Stomach (tissue), 9 donors: ENCODE results near the gene LDLRAD3. TPM values are rescaled to one million over a fixed set of nuclear protein-coding genes. Genes with fewer than 3 reads are reported as not detected.

Source experiments
- DNase-seq, 2 donors: peaks; one replicate each; pipeline versions ENCODE4 v3.0.0 to v3.0.0-alpha.2; 2013 to 2019
- H3K27ac ChIP-seq, 5 donors: fragments of 200-600 bp in 4 of 5; sonication (generic) in 4 of 5; one replicate each; pipeline ENCODE4 v1.5.1; 2013 to 2019; ENCODE audit warnings: mild to moderate bottlenecking in 1 of 5, moderate library complexity in 1 of 5
- H3K27me3 ChIP-seq, 3 donors: fragments of 200-600 bp; sonication (generic); one replicate each; pipeline ENCODE4 v1.5.1; 2017 to 2019; ENCODE audit warnings: mixed run types in 1 of 3
- H3K36me3 ChIP-seq, 4 donors: fragments of 200-600 bp; sonication (generic); 1 replicate in 3 of 4; 2 replicates in 1 of 4; pipeline ENCODE4 v1.5.1; 2016 to 2019
- H3K4me1 ChIP-seq, 4 donors: fragments of 200-600 bp; sonication (generic); one replicate each; pipeline ENCODE4 v1.5.1; 2016 to 2019
- H3K4me3 ChIP-seq, 4 donors: fragments of 200-600 bp; sonication (generic) in 3 of 4; one replicate each; pipeline ENCODE4 v1.5.1; 2016 to 2019; ENCODE audit warnings: mild to moderate bottlenecking in 1 of 4
- H3K9me3 ChIP-seq, 4 donors: fragments of 200-600 bp; sonication (generic); one replicate each; pipeline ENCODE4 v1.5.1; 2016 to 2019
- EP300 ChIP-seq: sonication (generic); formaldehyde crosslinking; IDR thresholded peaks from one replicate; pipeline ENCODE4 v1.6.1; 2017; ENCODE audit warnings: antibody characterized with exemption
- POLR2A ChIP-seq, 4 donors: fragments of 450-650 bp; IDR thresholded peaks; one replicate each; pipeline ENCODE4 v1.6.1; 2016; ENCODE audit warnings: antibody characterized with exemption in 4 of 4, control low read depth in 2 of 4, mild to moderate bottlenecking in 1 of 4, moderate library complexity in 1 of 4
- POLR2AphosphoS5 ChIP-seq, 3 donors: sonication (generic); formaldehyde crosslinking; IDR thresholded peaks; one replicate each; pipeline ENCODE4 v1.6.1; 2016; ENCODE audit warnings: antibody characterized with exemption in 3 of 3
- WGBS, 5 donors: extraction: QIAGEN DNeasy Blood & Tissue Kit in 3 of 5; methylation state at CpG; one replicate each; pipeline versions ENCODE4 v1.1.5 to v1.1.7; 2013 to 2018; 5-methylcytosine and 5-hydroxymethylcytosine counted together
- intact Hi-C: fragments of 100-400 bp; cut with DNase I; formaldehyde crosslinking; loops from one replicate; pipeline ENCODE4 v1.15.1; 2023; ENCODE audit warnings: low total_unique reads
- polyA plus RNA-seq, 3 donors: library from polyadenylated mRNA; stranded (reverse); fragments of 200-250 nt; gene quantifications; one replicate each; pipeline ENCODE4 v1.2.3, GENCODE V29; 2013
- total RNA-seq, 5 donors: library from RNA; depleted of rRNA; stranded (reverse); fragments of >200 nt; gene quantifications; one replicate each; pipeline versions ENCODE4 v1.1.0 to v1.2.3, GENCODE V29; 2014 to 2016
- TF ChIP-seq, protein P1 (sequence below), 7 experiments: fragments of 450-650 bp in 4 of 7; fragments of 200-600 bp in 3 of 7; sonication (generic) in 3 of 7; IDR thresholded peaks; one replicate each; pipeline ENCODE4 v1.5.1; 2016 to 2019; ENCODE audit warnings: antibody characterized with exemption in 7 of 7, control low read depth in 2 of 7, mild to moderate bottlenecking in 1 of 7
- donor health status: healthy with polysubstance abuse.
- donor health status: Bipolar disorder and iron deficiency.
- donor health status: healthy.

LDLRAD3 gene
- total and polyA plus RNA-seq, 8 donors = 2.0 to 22.8 (median 7.9) TPM

- no peaks in the 10 kb centered on the region for H3K36me3 ChIP-seq
- no peaks in the 10 kb centered on the region for H3K4me1 ChIP-seq
- TF ChIP-seq EP300 (no peak), POLR2AphosphoS5 (IDR thresholded peaks at IDR 0.05) (no peak), POLR2A (IDR thresholded peaks at IDR 0.05) (no peak)
- TF ChIP-seq, protein P1, sequence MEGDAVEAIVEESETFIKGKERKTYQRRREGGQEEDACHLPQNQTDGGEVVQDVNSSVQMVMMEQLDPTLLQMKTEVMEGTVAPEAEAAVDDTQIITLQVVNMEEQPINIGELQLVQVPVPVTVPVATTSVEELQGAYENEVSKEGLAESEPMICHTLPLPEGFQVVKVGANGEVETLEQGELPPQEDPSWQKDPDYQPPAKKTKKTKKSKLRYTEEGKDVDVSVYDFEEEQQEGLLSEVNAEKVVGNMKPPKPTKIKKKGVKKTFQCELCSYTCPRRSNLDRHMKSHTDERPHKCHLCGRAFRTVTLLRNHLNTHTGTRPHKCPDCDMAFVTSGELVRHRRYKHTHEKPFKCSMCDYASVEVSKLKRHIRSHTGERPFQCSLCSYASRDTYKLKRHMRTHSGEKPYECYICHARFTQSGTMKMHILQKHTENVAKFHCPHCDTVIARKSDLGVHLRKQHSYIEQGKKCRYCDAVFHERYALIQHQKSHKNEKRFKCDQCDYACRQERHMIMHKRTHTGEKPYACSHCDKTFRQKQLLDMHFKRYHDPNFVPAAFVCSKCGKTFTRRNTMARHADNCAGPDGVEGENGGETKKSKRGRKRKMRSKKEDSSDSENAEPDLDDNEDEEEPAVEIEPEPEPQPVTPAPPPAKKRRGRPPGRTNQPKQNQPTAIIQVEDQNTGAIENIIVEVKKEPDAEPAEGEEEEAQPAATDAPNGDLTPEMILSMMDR (IDR thresholded peaks at IDR 0.05) = no peak
- WGBS, 5 donors = 69 to 100% (median 71%) methylated on average over 1 of the region's 1 CpG
- no peak overlapping the region for H3K27ac ChIP-seq
- intact Hi-C loops = no loop called here
- peaks cover 0 to 4% (median 0%) of the 10 kb centered on the region in 4 donors for H3K9me3 ChIP-seq
- DNase-seq = no peak
- no peaks in the 10 kb centered on the region for H3K27me3 ChIP-seq
- H3K4me3 ChIP-seq = no peak overlapping the region
Observed at GRCh38 chr11:35935390-35935789, 8.5 kb upstream of the LDLRAD3 start.

DNA sequence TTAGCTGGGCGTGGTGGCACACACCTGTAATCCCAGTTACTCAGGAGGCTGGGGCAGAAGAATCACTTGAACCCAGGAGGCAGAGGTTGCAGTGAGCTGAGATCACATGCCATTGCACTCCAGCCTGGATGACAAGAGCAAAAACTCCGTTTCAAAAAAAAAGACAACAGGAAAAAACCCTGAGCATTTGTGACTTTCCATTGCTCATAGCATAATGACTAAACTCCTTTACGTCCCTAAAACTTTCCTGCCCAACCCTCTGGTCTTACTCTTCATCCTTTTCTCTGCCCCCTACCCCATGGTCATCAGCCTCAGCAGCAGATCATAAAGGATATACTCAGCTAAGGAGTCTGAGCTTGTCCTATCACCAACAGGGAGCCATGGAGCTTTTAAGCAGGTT is 6.8 kb upstream of the LDLRAD3 start:
- intact Hi-C loops = no loop called here
- no peak overlapping the region for H3K27ac ChIP-seq
- no peak for DNase-seq
- no peak for TF ChIP-seq EP300
- no peaks in the 10 kb centered on the region for H3K27me3 ChIP-seq
- no peaks in the 10 kb centered on the region for H3K4me1 ChIP-seq
- WGBS, 5 donors = 51 to 61% (median 58%) methylated on average over 3 of the region's 3 CpGs
- H3K4me3 ChIP-seq = no peak overlapping the region
- H3K36me3 ChIP-seq = no peaks in the 10 kb centered on the region
- peaks cover 0 to 2% (median 0%) of the 10 kb centered on the region in 4 donors for H3K9me3 ChIP-seq

GRCh38 chr11:35937700-35938099 is 6.2 kb upstream of the LDLRAD3 start:
- Histone ChIP-seq H3K4me1 (no peaks in the 10 kb centered on the region), H3K27me3 (no peaks in the 10 kb centered on the region), H3K4me3 (no peak overlapping the region), H3K27ac (no peak overlapping the region), H3K36me3 (no peaks in the 10 kb centered on the region), H3K9me3 (no peaks in the 10 kb centered on the region)
- TF ChIP-seq, protein P1 (IDR thresholded peaks at IDR 0.05) = no peak
- TF ChIP-seq EP300 = no peak
- TF ChIP-seq POLR2AphosphoS5 (IDR thresholded peaks at IDR 0.05) = no peak
- TF ChIP-seq POLR2A (IDR thresholded peaks at IDR 0.05) = no peak
- WGBS, 5 donors = 74 to 86% (median 76%) methylated on average over 6 of the region's 6 CpGs
- intact Hi-C loops = no loop called here
- DNase-seq = no peak

- WGBS, 5 donors = 80 to 90% (median 85%) methylated on average over 9 of the region's 9 CpGs
- intact Hi-C loops = no loop called here
- H3K4me3 ChIP-seq = no peak overlapping the region
- no peak for TF ChIP-seq POLR2AphosphoS5 (IDR thresholded peaks at IDR 0.05)
- no peak for TF ChIP-seq POLR2A (IDR thresholded peaks at IDR 0.05)
- TF ChIP-seq, protein P1 (IDR thresholded peaks at IDR 0.05) = no peak
- no peak for TF ChIP-seq EP300
- H3K27ac ChIP-seq = no peak overlapping the region
- no peak for DNase-seq
- H3K4me1 ChIP-seq = peaks cover 0 to 3% (median 2%) of the 10 kb centered on the region in 4 donors
- no peaks in the 10 kb centered on the region for H3K27me3 ChIP-seq
- no peaks in the 10 kb centered on the region for H3K9me3 ChIP-seq
- H3K36me3 ChIP-seq = no peaks in the 10 kb centered on the region
Observed at GRCh38 chr11:35938231-35938630, 5.6 kb upstream of the LDLRAD3 start.

DNA sequence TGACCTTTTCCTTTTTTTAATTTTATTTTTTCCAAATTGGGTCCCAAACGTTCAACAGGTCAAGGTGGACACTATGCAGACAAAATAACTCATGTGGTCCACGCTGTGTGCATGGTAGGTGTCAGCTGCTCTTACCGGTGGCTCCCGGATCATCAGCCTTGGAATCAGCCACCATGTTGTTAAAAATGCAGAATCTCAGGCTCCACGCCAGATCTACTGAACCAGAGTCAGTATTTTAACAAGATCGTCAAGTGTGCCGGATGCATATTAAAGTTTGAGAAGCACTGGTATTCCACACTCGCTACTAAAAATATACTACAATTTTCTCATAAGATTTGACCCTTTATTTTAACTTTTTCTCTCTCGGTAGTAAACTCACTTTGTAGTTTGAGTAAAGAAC is 553 bp upstream of the LDLRAD3 start:
- H3K9me3 ChIP-seq = no peaks in the 10 kb centered on the region
- DNase-seq = peak in 1 of 2 donors; percentile 30
- H3K27ac ChIP-seq = peak overlapping the region in 4 of 5 donors; percentile 55 to 79 (median 69)
- H3K36me3 ChIP-seq = no peaks in the 10 kb centered on the region
- peak overlapping the region; percentile 58 to 78 (median 64) for H3K4me3 ChIP-seq
- intact Hi-C loops = no loop called here
- TF ChIP-seq POLR2A (IDR thresholded peaks at IDR 0.05) = no peak
- TF ChIP-seq POLR2AphosphoS5 (IDR thresholded peaks at IDR 0.05) = no peak
- no peak for TF ChIP-seq EP300
- TF ChIP-seq, protein P1 (IDR thresholded peaks at IDR 0.05) = no peak
- WGBS, 5 donors = 20 to 27% (median 21%) methylated on average over 9 of the region's 9 CpGs
- peaks cover 0 to 7% (median 0%) of the 10 kb centered on the region in 3 donors for H3K27me3 ChIP-seq
- peaks cover 6 to 23% (median 17%) of the 10 kb centered on the region in 4 donors for H3K4me1 ChIP-seq
